A204.1 (cell line): ENCODE data around the gene NELL2.
"Not testable (repeated sequence)": the region's sequence is repeated elsewhere in the genome, so short reads cannot be mapped to it uniquely, and the experiment has no call there.

Experiments
- FAIRE-seq: peaks from 2 replicates; lab custom pipeline; 2012; peaks lifted over from hg19 to GRCh38; lab: Jason Lieb, UNC

Gene NELL2

DNA sequence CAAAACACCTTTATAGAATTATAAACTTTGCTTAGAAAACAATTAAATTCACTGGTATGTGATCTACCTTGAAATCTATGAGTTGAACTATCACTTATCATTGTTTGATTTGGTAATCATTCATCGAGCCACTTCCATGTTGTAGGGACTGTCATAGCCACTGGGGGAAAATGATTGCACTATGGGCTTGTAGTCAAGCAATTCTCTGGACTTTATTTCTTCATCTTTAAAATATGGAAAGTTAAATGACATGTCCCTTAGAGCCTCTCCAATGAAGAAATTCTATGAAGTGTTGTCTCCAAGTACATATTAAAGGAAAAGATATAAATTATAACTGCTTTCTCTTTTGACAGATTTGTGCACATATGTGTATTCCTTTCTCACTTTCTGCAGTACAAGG, 97.3 kb downstream of the NELL2 start:
- FAIRE-seq = no peak

DNA sequence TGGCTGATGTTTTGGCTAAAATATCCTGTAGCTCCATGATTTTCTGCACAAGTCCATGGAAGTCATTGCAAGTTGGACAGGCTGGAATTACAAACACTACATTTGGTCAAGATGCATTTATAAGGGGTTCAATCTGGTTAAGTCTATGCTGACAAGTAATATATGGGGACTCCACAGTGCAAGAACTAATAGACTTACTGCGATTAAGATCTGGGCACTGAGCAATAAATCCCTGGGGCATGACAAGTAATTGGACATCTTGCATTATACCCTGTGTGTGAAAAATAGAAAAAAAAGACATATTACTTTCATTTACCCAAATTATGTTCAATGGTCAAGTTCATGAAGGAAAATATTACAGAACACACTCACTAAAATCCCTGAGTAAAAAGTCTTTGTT, 99.1 kb downstream of the NELL2 start:
- FAIRE-seq = no peak

DNA sequence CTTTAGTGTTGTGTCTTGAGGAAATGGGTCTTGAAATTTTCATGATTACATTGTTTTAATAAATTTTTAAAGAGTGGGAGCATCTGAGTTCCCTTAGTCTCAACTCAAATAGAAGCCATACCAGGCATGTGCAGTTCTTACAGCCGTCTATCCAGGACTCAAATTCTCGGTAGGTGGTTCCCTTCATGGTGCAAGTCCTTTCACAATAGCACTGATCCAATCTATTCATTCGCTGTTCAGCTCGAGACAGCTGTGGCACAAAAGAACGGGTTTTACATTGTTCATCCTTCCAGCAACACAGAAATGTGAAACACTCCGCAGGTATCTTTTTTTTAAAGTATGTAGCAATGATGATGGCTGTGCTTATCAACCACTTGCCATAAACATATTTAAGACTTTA, 100.2 kb downstream of the NELL2 start:
- no peak for FAIRE-seq

DNA sequence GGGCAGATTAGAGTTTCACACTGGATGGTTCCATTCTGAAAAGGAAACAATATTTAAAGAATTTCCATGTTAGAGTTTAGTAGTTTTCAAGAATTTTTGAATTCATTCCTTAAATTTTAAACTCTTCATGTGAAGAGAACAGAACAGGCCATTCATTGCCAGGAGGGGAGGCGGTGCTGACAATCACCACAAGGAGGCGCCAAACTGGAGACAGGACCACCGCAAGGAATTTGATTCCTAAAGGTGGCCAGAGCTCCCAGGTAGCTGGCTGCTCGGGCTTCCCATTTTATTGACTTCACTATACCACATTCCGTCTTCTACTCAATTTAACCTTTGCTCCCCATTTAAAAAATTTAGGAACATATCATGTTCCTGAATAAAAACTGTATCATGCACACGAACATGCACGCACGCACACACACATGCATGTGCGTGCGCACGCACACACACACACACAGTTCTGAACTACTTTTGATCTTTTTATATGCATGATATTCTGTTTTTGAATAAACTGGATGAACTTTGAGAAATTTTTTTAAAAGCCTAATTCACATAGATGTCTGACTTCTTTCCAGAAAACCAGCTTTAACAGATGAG, 101.2 kb downstream of the NELL2 start:
- no peak for FAIRE-seq

GRCh38 chr12:44771485-44772021, 104.6 kb downstream of the NELL2 start:
- no peak for FAIRE-seq

- FAIRE-seq = no peak
These were observed 110.3 kb downstream of the NELL2 start for GRCh38 chr12:44765796-44766195.

GRCh38 chr12:44763021-44763420, 113.1 kb downstream of the NELL2 start:
- FAIRE-seq = no peak

DNA sequence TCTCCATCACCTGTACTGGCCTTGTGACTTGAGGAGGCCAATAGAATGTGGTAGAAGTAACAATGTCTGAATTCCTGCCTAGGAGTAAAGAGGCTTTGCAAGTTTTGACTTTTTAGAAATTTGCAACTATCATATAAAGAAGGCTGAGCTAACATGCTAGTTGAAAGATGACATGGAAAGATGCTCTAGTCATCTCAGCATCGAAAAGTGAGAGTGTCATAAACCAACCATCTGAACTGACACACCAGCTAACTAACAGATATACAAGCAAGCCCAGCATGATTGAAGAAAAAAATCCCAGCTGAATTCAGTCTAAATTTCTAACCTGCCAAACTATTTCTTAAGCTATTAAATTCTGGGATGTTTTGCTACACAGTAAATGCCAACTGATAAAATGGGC, 116.8 kb downstream of the NELL2 start:
- FAIRE-seq = no peak

DNA sequence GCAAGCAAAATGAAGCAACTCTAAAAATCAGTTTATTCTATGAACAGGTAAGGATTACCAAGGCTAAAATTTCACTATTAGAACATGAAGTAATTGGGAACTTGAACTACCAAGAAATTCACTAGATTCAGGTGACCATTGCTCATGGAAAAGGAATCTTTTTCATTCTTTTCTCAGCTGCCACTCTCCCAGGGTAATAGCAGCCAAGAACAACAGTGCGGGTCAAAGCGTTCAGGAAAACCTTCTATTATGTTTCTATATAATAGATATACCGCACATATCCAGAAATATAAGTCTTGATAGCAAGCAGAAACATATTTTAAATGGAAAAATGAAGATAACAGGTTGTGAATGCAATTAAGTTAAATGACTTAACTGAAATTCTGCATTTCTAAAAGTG, 125.6 kb downstream of the NELL2 start:
- FAIRE-seq = no peak

DNA sequence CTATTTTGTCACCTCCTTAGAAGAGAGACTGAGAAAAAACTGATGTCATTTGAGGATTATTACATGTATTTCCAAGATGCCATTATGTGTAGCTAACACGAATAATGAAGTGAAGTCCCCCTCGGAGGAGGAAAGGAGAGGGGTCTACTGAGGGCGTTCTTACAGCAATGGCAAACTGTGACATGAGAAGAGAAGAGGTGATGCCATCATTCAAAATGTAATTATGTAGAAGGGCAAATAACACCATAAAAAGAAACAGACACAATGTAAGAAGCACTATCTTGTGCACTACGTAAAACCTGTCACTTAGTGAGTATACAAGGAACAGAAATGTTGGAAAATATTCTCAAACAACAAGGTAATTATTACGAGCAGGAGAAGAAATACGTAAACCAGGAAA, 126.5 kb downstream of the NELL2 start:
- no peak for FAIRE-seq

GRCh38 chr12:44748950-44749468, 127.1 kb downstream of the NELL2 start:
- FAIRE-seq = no peak

DNA sequence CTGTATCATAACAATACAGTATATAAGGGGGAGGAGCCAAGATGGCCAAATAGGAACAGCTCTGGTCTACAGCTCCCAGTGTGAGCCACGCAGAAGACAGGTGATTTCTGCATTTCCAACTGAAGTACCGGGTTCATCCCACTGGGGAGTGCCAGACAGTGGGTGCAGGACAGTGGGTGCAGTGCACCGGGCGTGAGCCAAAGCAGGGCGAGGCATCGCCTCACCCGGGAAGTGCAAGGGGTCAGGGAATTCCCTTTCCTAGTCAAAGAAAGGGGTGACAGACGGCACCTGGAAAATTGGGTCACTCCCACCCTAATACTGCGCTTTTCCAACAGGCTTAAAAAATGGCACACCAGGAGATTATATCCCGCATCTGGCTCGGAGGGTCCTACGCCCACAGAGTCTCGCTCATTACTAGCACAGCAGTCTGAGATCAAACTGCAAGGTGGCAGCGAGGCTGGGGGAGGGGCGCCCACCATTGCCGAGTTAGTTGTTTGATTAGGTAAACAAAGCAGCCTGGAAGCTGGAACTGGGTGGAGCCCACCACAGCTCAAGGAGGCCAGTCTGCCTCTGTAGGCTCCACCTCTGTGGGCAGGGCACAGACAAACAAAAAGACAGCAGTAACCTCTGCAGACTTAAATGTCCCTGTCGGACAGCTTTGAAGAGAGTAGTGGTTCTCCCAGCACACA, 134.7 kb downstream of the NELL2 start:
- not testable (repeated sequence) for FAIRE-seq

DNA sequence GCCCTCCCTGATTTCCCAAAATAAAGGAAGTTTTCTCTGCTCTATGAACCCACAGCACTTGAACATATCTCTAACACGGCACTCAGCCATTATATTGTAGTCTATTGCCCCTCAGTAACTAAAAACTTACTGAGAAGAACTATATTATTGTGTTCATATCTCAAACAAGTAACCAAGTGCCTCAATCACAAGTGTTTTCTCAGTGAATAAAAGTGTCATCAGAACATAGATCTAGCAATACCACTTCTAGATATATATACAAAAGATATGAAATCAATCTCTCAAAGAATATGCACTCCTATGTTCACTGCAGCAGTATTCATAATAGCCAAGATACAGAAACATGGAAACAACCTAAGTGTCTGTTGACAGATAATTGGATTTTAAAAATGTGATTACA, 138.1 kb downstream of the NELL2 start:
- FAIRE-seq = no peak

- FAIRE-seq = no peak
These were observed 147.5 kb downstream of the NELL2 start for GRCh38 chr12:44728566-44728965.

GRCh38 chr12:44720265-44720664, 155.8 kb downstream of the NELL2 start:
- no peak for FAIRE-seq

- no peak for FAIRE-seq
These were observed 158.5 kb downstream of the NELL2 start for GRCh38 chr12:44717612-44718011.

DNA sequence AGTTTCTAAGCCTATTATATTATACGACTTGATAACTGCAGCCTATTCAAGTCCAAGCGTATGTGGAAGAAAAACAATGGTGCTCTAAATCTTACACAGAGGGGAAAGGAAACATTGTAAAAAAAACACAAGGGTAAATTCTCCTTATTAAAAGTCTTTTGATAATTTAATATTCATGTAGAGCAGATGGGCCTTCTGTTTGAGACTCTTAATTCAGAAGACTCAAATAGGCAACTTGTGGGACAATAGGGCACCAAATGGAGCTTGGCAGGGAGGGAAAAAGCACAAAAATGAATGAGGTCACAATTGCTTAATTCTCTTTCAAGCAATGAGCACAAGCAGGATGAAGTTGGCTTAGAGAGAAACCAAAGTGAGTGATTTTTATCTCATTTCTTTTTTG, 159.4 kb downstream of the NELL2 start:
- FAIRE-seq = no peak

DNA sequence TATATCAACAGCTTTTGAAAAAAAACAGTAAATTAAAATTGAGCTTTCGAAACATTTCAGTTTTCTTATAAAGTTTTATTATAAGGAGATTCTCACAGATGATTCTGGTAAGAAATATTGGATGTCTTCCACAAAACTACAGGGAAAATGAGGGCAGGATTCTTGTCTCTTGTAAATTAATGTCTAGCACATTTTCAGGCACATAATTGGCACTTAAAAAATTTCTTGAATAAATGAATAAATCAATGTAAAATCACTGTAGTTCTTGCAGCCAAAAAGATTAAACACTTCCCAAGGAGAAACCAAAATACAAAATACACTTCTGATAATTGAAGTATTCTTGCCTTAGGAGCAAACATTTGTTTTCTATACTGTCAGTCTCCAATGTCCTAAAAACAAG, 164.4 kb downstream of the NELL2 start:
- FAIRE-seq = no peak

GRCh38 chr12:44709166-44709565, 166.9 kb downstream of the NELL2 start:
- no peak for FAIRE-seq

GRCh38 chr12:44708218-44708617, 167.9 kb downstream of the NELL2 start:
- FAIRE-seq = no peak

- FAIRE-seq = no peak
These were observed 172.8 kb downstream of the NELL2 start for GRCh38 chr12:44703182-44703910.

DNA sequence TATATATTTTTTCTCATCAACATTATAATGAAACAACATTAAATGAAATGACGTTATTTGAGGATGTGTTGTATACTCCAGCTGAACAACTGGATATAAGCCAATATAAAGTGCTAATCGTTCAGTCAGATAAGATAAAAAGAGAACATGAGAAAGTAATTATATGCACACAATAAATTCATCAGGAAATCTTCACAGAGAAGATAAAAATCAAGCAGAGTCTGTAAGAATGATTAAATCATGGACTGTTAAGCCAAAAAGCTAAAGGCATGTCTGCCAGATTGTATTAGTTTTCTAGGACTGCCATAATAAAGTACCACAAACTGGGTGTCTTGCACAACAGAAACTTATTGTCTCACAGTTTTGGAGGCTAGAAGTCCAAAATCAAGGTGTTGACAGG, 178.6 kb downstream of the NELL2 start:
- no peak for FAIRE-seq

DNA sequence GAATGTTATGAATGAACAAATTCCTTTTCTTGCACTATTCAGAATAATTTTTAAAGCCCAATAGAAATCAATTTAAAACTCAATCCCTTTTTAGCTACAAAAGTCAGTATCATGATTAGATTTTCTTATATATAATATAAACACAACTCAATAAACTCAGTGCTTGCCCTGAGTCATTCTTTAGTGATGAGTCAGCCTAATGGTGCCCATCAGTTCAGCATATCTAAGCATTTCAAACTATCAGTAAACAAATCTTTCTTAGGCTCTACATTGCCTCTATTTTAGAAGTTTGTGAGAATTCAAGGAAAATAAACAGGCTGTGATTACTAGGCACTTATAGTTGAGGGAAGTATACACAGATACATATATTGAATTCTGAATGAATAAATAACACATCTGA, 179.6 kb downstream of the NELL2 start:
- FAIRE-seq = no peak
